Naive thymus-derived CD4-positive, alpha-beta T cell (primary cell): ENCODE data around the gene KIF26B. TPM values are rescaled to one million over a fixed set of nuclear protein-coding genes. Genes with fewer than 3 reads are reported as not detected.

Experiments used
- ATAC-seq: fragments of 150-1000 bp; cut with Tn5 transposase; 2 replicates; pipeline ENCODE4 v1.10.0; 2021; ENCODE audit warnings: mild to moderate bottlenecking, moderate library complexity
- CTCF ChIA-PET: fragments of 350-600 bp; sonication (Branson Sonifier 250); formaldehyde crosslinking; loops from one replicate; lab custom pipeline; 2021; ENCODE audit warnings: antibody characterized with exemption; lab: Charles Lee
- POLR2A ChIA-PET: fragments of 350-600 bp; sonication (Branson Sonifier 250); formaldehyde crosslinking; loops from one replicate; lab custom pipeline; 2021; ENCODE audit warnings: antibody characterized with exemption, inconsistent platforms; lab: Charles Lee
- DNase-seq, 9 donors: peaks; one replicate each; pipeline versions ENCODE4 v3.0.0 to v3.0.0-alpha.2; 2020 to 2022; ENCODE audit warnings: mixed read lengths in 1 of 9
- H3K27ac ChIP-seq: one replicate; pipeline ENCODE4 v1.7.0; 2013; ENCODE audit warnings: mild to moderate bottlenecking, low read depth, low read length, moderate library complexity
- H3K27me3 ChIP-seq, 2 donors: one replicate each; pipeline ENCODE4 v1.7.0; 2013; ENCODE audit warnings: low read length in 2 of 2, mild to moderate bottlenecking in 2 of 2, moderate library complexity in 2 of 2; ENCODE audit not compliant: control insufficient read depth in 2 of 2, insufficient read depth in 2 of 2
- H3K36me3 ChIP-seq, 3 experiments: 1 replicate in 2 of 3; 2 replicates in 1 of 3; pipeline ENCODE4 v1.7.0; 2013; ENCODE audit warnings: low read length in 3 of 3, mild to moderate bottlenecking in 3 of 3, moderate library complexity in 1 of 3; ENCODE audit not compliant: insufficient read depth in 3 of 3, control insufficient read depth in 2 of 3
- H3K4me1 ChIP-seq, 2 donors: one replicate each; pipeline ENCODE4 v1.7.0; 2013; ENCODE audit warnings: low read length in 2 of 2, mild to moderate bottlenecking in 2 of 2, moderate library complexity in 1 of 2; ENCODE audit not compliant: control insufficient read depth in 2 of 2, insufficient read depth in 2 of 2
- H3K4me3 ChIP-seq: 2 replicates; pipeline ENCODE4 v1.7.0; 2013; ENCODE audit warnings: mild to moderate bottlenecking, low read length
- H3K9me3 ChIP-seq, 3 experiments: 1 replicate in 2 of 3; 2 replicates in 1 of 3; pipeline ENCODE4 v1.7.0; 2013; ENCODE audit warnings: low read length in 3 of 3; ENCODE audit not compliant: control insufficient read depth in 2 of 3
- H3K27ac Mint-ChIP-seq, 9 donors: one replicate each; pipeline ENCODE4 v1.8.0; 2020 to 2022; ENCODE audit warnings: mixed read lengths in 9 of 9, mild to moderate bottlenecking in 8 of 9, moderate library complexity in 5 of 9, inconsistent platforms in 2 of 9
- H3K27me3 Mint-ChIP-seq, 5 donors: one replicate each; pipeline ENCODE4 v1.8.0; 2021 to 2022; ENCODE audit warnings: mixed read lengths in 5 of 5, mild to moderate bottlenecking in 1 of 5
- H3K36me3 Mint-ChIP-seq, 5 donors: one replicate each; pipeline ENCODE4 v1.8.0; 2020 to 2022; ENCODE audit warnings: mixed read lengths in 5 of 5, mild to moderate bottlenecking in 3 of 5, inconsistent platforms in 1 of 5
- H3K4me1 Mint-ChIP-seq, 7 donors: one replicate each; pipeline ENCODE4 v1.8.0; 2020 to 2022; ENCODE audit warnings: mixed read lengths in 7 of 7, mild to moderate bottlenecking in 3 of 7, inconsistent platforms in 1 of 7
- H3K4me3 Mint-ChIP-seq, 10 donors: one replicate each; pipeline ENCODE4 v1.8.0; 2020 to 2022; ENCODE audit warnings: mild to moderate bottlenecking in 10 of 10, mixed read lengths in 10 of 10, moderate library complexity in 6 of 10, inconsistent platforms in 2 of 10
- H3K9me3 Mint-ChIP-seq, 11 donors: one replicate each; pipeline ENCODE4 v1.8.0; 2020 to 2022; ENCODE audit warnings: mixed read lengths in 11 of 11, mild to moderate bottlenecking in 4 of 11, inconsistent platforms in 1 of 11, moderate library complexity in 1 of 11
- intact Hi-C, 2 donors: fragments of 100-400 bp; cut with micrococcal nuclease; formaldehyde crosslinking; loops; one replicate each; pipeline ENCODE4 v1.15.1; 2023
- polyA plus RNA-seq, 2 donors: library from polyadenylated mRNA; unstranded; fragments of 300-500 nt; fragmentation: Illumina TruSeq; gene quantifications; one replicate each; pipeline ENCODE4 v1.2.3, GENCODE V29; 2021
- total RNA-seq, 6 experiments: library from RNA in 5 of 6; stranded (reverse) in 5 of 6; gene quantifications; 1 replicate in 5 of 6; 2 replicates in 1 of 6; pipeline ENCODE4 v1.2.3 and lab custom pipeline; 2021 to 2026

KIF26B gene
- total and polyA plus RNA-seq, 7 experiments from 2014 or later, result 0.06 to 0.24 (median 0.21) TPM; not detected in 4

GRCh38 chr1:245160741-245161400 is 6.1 kb downstream of the KIF26B start:
- Mint-ChIP-seq H3K27ac (no peak overlapping the region), H3K36me3 (peaks cover 0 to 4% (median 0%) of the 10 kb centered on the region in 5 donors)

GRCh38 chr1:245161866-245162265 is 7.1 kb downstream of the KIF26B start:
- Mint-ChIP-seq H3K4me1 (peaks cover 0 to 6% (median 5%) of the 10 kb centered on the region in 7 donors), H3K4me3 (no peak overlapping the region), H3K36me3 (peaks cover 0 to 8% (median 0%) of the 10 kb centered on the region in 5 donors), H3K27me3 (peaks cover 59 to 78% (median 72%) of the 10 kb centered on the region in 5 donors), H3K27ac (no peak overlapping the region), H3K9me3 (peaks cover 0 to 29% (median 10%) of the 10 kb centered on the region in 11 donors)
- Histone ChIP-seq H3K36me3 (no peaks in the 10 kb centered on the region), H3K27ac (no peak overlapping the region), H3K4me3 (no peak overlapping the region), H3K9me3 (no peaks in the 10 kb centered on the region), H3K4me1 (peaks cover 0 to 3% of the 10 kb centered on the region in 2 donors), H3K27me3 (peaks cover 0 to 5% of the 10 kb centered on the region in 2 donors)
- ATAC-seq (no peak), DNase-seq (no peak)
- ChIA-PET POLR2A (no interaction called here), CTCF (no interaction called here)
- intact Hi-C loops, result no loop called here

More at GRCh38 chr1:245160741-245161400, 6.1 kb downstream of the KIF26B start:
- H3K9me3 Mint-ChIP-seq, result peaks cover 0 to 29% (median 10%) of the 10 kb centered on the region in 11 donors
- Histone ChIP-seq H3K4me1 (peaks cover under 1 to 5% of the 10 kb centered on the region in 2 donors), H3K9me3 (no peaks in the 10 kb centered on the region), H3K36me3 (no peaks in the 10 kb centered on the region), H3K27me3 (peaks cover 0 to 5% of the 10 kb centered on the region in 2 donors), H3K4me3 (no peak overlapping the region), H3K27ac (no peak overlapping the region)
- H3K27me3 Mint-ChIP-seq, result peaks cover 54 to 71% (median 62%) of the 10 kb centered on the region in 5 donors
- intact Hi-C loops, result no loop called here
- DNase-seq (no peak), ATAC-seq (no peak)
- ChIA-PET POLR2A (no interaction called here), CTCF (interaction anchor here (1.0 kb wide), 1 partner anchor 843 kb away, joined by 3 read pairs; no protein-coding TSS in a partner anchor)
- peaks cover 0 to 8% (median 6%) of the 10 kb centered on the region in 7 donors for H3K4me1 Mint-ChIP-seq
- no peak overlapping the region for H3K4me3 Mint-ChIP-seq

GRCh38 chr1:245166471-245166885 is 11.7 kb downstream of the KIF26B start:
- ChIA-PET POLR2A (no interaction called here), CTCF (interaction anchor here (0.6 kb wide), 1 partner anchor 545 kb away, joined by 3 read pairs; no protein-coding TSS in a partner anchor)
- DNase-seq (no peak), ATAC-seq (no peak)
- H3K4me1 Mint-ChIP-seq, result peaks cover 0 to 10% (median 0%) of the 10 kb centered on the region in 7 donors
- H3K9me3 Mint-ChIP-seq, result peaks cover 0 to 8% (median 0%) of the 10 kb centered on the region in 11 donors
- H3K4me3 ChIP-seq, result no peak overlapping the region
- peaks cover 49 to 80% (median 67%) of the 10 kb centered on the region in 5 donors for H3K27me3 Mint-ChIP-seq
- no peak overlapping the region for H3K27ac Mint-ChIP-seq
- no peaks in the 10 kb centered on the region for H3K4me1 ChIP-seq
- H3K27me3 ChIP-seq, result peaks cover 0 to 7% of the 10 kb centered on the region in 2 donors
- no peak overlapping the region for H3K27ac ChIP-seq
- peaks cover 0 to 8% (median 0%) of the 10 kb centered on the region in 5 donors for H3K36me3 Mint-ChIP-seq
- H3K36me3 ChIP-seq, result no peaks in the 10 kb centered on the region
- H3K4me3 Mint-ChIP-seq, result no peak overlapping the region
- intact Hi-C loops, result no loop called here
- H3K9me3 ChIP-seq, result no peaks in the 10 kb centered on the region

GRCh38 chr1:245168086-245168485 is 13.3 kb downstream of the KIF26B start:
- DNase-seq (no peak), ATAC-seq (no peak)
- H3K36me3 Mint-ChIP-seq, result peaks cover 0 to 8% (median 0%) of the 10 kb centered on the region in 5 donors
- no peak overlapping the region for H3K27ac Mint-ChIP-seq
- H3K27me3 Mint-ChIP-seq, result peaks cover 47 to 76% (median 69%) of the 10 kb centered on the region in 5 donors
- H3K4me1 Mint-ChIP-seq, result peaks cover 0 to 10% (median 0%) of the 10 kb centered on the region in 7 donors
- no peak overlapping the region for H3K4me3 ChIP-seq
- intact Hi-C loops, result no loop called here
- ChIA-PET CTCF (no interaction called here), POLR2A (no interaction called here)
- H3K9me3 Mint-ChIP-seq, result peaks cover 0 to 7% (median 0%) of the 10 kb centered on the region in 11 donors
- H3K27me3 ChIP-seq, result peaks cover 0 to 7% of the 10 kb centered on the region in 2 donors
- H3K9me3 ChIP-seq, result no peaks in the 10 kb centered on the region
- no peaks in the 10 kb centered on the region for H3K36me3 ChIP-seq
- no peak overlapping the region for H3K27ac ChIP-seq
- peak overlapping the region in 1 of 10 donors; percentile 10 for H3K4me3 Mint-ChIP-seq
- H3K4me1 ChIP-seq, result no peaks in the 10 kb centered on the region

GRCh38 chr1:245168906-245169305 is 14.1 kb downstream of the KIF26B start:
- Histone ChIP-seq H3K27me3 (peaks cover 0 to 7% of the 10 kb centered on the region in 2 donors), H3K27ac (no peak overlapping the region), H3K4me3 (no peak overlapping the region), H3K4me1 (no peaks in the 10 kb centered on the region), H3K36me3 (no peaks in the 10 kb centered on the region), H3K9me3 (no peaks in the 10 kb centered on the region)
- Mint-ChIP-seq H3K27me3 (peaks cover 41 to 70% (median 63%) of the 10 kb centered on the region in 5 donors), H3K9me3 (peaks cover 0 to 5% (median 0%) of the 10 kb centered on the region in 11 donors), H3K27ac (no peak overlapping the region), H3K4me1 (peaks cover 0 to 10% (median 0%) of the 10 kb centered on the region in 7 donors), H3K36me3 (peaks cover 0 to 8% (median 0%) of the 10 kb centered on the region in 5 donors), H3K4me3 (no peak overlapping the region)
- ATAC-seq (no peak), DNase-seq (no peak)
- CTCF ChIA-PET, result no interaction called here
- intact Hi-C loops, result no loop called here
- POLR2A ChIA-PET, result no interaction called here

- Mint-ChIP-seq H3K36me3 (peaks cover 0 to 7% (median 0%) of the 10 kb centered on the region in 5 donors), H3K27me3 (peaks cover 39 to 67% (median 60%) of the 10 kb centered on the region in 5 donors)
- POLR2A ChIA-PET, result no interaction called here
Measured at GRCh38 chr1:245169376-245169775, 14.6 kb downstream of the KIF26B start.

More at GRCh38 chr1:245169376-245169775, 14.6 kb downstream of the KIF26B start:
- Histone ChIP-seq H3K27me3 (peaks cover 0 to 7% of the 10 kb centered on the region in 2 donors), H3K27ac (no peak overlapping the region), H3K9me3 (no peaks in the 10 kb centered on the region), H3K36me3 (no peaks in the 10 kb centered on the region), H3K4me1 (no peaks in the 10 kb centered on the region), H3K4me3 (no peak overlapping the region)
- Mint-ChIP-seq H3K9me3 (peaks cover 0 to 5% (median 0%) of the 10 kb centered on the region in 11 donors), H3K4me1 (peaks cover 0 to 10% (median 0%) of the 10 kb centered on the region in 7 donors), H3K27ac (no peak overlapping the region), H3K4me3 (no peak overlapping the region)
- intact Hi-C loops, result no loop called here
- CTCF ChIA-PET, result no interaction called here
- ATAC-seq, result no peak
- DNase-seq, result no peak
